Activated naive CD4-positive, alpha-beta T cell treated with anti-CD3 and anti-CD28 coated beads, Interleukin-2, amount 10 ng/mL, durations not matched to agents 7 days and 5 days (primary cell): ENCODE measurements around the gene ZHX3.

Experiments used
- CTCF ChIA-PET: fragments of 350-600 bp; sonication (Branson Sonifier 250); formaldehyde crosslinking; loops from one replicate; lab custom pipeline; 2021; ENCODE audit warnings: antibody characterized with exemption; lab: Charles Lee
- DNase-seq: peaks from one replicate; pipeline ENCODE4 v3.0.0-alpha.2; 2020
- H3K27ac Mint-ChIP-seq: one replicate; pipeline ENCODE4 v1.8.0; 2021; ENCODE audit warnings: mild to moderate bottlenecking, moderate library complexity, mixed read lengths
- H3K27me3 Mint-ChIP-seq: one replicate; pipeline ENCODE4 v1.8.0; 2021; ENCODE audit warnings: mild to moderate bottlenecking, mixed read lengths
- H3K36me3 Mint-ChIP-seq: one replicate; pipeline ENCODE4 v1.8.0; 2021; ENCODE audit warnings: mixed read lengths
- H3K4me1 Mint-ChIP-seq: one replicate; pipeline ENCODE4 v1.8.0; 2021; ENCODE audit warnings: mixed read lengths
- H3K4me3 Mint-ChIP-seq: one replicate; pipeline ENCODE4 v1.8.0; 2021; ENCODE audit warnings: mild to moderate bottlenecking, moderate library complexity, mixed read lengths
- H3K9me3 Mint-ChIP-seq: one replicate; pipeline ENCODE4 v1.8.0; 2021; ENCODE audit warnings: mixed read lengths

Gene ZHX3

DNA sequence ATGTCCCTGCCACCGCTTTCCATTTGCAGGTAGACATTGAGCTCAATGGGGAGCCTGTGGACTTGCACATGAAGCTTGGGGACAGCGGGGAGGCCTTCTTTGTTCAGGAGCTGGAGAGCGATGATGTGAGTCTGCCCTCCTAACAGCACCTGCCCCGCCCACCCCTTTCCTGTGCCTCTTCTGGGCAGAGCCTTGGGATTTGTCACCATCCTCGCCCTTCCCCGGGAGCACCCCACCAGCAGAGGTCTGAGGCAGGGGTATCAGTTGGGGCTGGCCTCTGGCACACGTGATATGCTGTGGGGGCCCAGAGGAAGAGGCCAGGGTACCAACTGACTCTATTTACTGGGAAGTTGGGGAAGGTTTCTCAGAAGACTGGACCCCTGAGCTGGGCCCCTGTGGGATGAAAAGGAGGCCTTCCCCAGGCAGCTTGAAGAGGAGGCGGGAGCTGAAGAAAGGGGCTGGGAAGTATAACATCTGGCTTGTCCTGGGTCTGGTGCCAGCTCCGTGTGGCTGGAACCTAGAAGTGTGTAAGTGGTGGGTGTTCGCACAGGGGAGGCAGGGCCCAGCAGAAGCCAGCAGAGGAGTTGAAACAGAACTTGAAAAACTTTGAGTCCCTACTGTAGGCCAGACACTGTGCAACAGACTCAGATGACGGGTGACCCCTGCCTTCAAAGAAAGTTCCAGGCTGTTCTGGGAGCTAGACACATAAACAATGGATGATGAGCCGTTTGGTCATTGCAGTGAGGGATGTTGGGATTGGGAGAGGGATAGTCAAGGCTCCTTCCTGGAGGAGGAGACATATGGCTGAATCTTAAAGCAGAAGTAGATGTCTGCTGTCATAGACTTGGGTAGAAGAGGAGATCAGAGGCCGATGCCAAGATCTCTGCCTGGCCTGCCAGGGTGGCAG is 30.2 kb upstream of the ZHX3 start:
- no peak for DNase-seq
- Mint-ChIP-seq H3K4me1 (no peaks in the 10 kb centered on the region), H3K9me3 (no peaks in the 10 kb centered on the region), H3K36me3 (no peaks in the 10 kb centered on the region), H3K27ac (no peak overlapping the region), H3K4me3 (no peak overlapping the region), H3K27me3 (peaks cover 8% of the 10 kb centered on the region)
- CTCF ChIA-PET: interaction anchor here (1.1 kb wide), 1 partner anchor 252 kb away, joined by 3 read pairs; no protein-coding TSS in a partner anchor

DNA sequence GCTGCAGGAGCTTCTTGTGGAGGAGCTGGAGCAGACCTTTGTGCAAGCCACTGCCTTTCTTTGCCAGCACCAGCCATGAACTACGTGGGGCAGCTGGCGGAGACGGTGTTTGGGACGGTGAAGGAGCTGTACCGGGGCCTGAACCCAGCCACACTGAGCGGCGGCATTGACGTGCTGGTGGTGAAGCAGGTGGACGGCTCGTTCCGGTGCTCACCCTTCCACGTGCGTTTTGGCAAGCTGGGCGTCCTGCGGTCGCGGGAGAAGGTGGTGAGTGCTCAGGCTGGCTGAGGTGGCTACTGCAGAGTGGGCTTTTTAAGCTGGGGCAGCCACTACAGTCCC is 28.2 kb upstream of the ZHX3 start:
- CTCF ChIA-PET: no interaction called here
- H3K36me3 Mint-ChIP-seq: no peaks in the 10 kb centered on the region
- H3K27ac Mint-ChIP-seq: no peak overlapping the region
- no peaks in the 10 kb centered on the region for H3K9me3 Mint-ChIP-seq
- no peak overlapping the region for H3K4me3 Mint-ChIP-seq
- H3K27me3 Mint-ChIP-seq: peaks cover 12% of the 10 kb centered on the region
- no peak for DNase-seq
- H3K4me1 Mint-ChIP-seq: no peaks in the 10 kb centered on the region

DNA sequence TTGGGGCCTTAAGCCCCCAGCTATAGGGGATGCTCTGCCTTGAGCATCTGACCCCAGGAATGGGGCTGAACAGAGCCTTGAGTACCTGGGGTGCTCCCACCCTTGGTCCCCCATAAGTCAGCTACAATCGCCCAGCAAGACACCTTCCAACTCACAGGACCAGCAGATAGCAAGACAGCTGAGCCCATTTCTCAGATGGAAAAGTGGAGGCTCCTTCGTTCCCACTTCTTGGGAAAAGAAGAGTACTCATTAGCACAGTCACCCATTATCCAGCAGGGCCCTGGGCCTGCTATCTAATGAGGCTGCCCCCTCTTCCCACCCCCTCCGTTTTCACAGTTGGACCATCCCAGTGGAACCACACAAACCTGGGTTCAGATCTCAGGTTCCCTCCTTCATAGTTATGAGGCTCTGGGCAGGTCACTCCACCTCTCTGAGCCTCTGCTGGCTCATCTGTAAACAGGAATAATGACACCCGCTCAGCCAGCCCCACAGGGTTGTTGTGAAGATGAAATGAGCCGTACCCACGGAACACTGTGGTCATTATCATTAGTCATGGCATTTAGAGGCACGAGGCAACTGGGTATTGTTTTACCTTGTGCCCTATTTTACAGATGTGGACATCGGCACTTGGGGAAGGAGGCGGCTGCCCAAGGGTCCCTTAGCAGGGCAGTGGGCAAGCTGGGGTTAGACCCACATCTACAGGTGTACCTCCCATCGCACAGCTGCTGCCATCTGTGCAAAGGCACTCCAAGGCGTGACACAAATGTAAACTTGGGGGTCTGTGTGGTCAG is 27.6 kb upstream of the ZHX3 start:
- Mint-ChIP-seq H3K36me3 (no peaks in the 10 kb centered on the region), H3K9me3 (no peaks in the 10 kb centered on the region)
- CTCF ChIA-PET: interaction anchor here (0.6 kb wide), 1 partner anchor 604 kb away, joined by 3 read pairs; no protein-coding TSS in a partner anchor

DNA sequence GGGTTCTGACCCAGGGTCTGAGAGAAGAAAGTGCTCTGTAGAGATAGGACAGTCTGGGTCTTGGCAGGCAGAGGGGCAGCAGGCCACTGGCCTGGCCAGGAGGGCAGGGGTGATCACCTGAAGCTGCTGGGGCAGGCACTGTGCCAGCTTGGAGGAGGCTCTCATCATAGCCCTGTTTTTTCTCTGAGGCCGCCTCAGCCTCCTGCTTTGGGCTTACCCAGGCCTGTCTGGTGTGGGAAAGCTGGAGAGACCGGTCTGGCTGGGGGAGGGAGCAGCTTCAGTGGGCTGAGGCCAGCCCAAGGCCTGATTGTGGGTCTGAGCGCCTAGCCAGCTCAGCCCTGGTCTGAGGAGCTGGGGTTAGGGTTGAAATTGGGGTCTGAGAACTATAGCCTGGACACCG is 26.9 kb upstream of the ZHX3 start:
- no peaks in the 10 kb centered on the region for H3K36me3 Mint-ChIP-seq
- peaks cover 12% of the 10 kb centered on the region for H3K4me1 Mint-ChIP-seq
- no peak overlapping the region for H3K4me3 Mint-ChIP-seq
- CTCF ChIA-PET: interaction anchor here (0.6 to 0.7 kb wide), 2 partner anchors 171 to 604 kb away, joined by 3 read pairs; no protein-coding TSS in a partner anchor
- no peaks in the 10 kb centered on the region for H3K9me3 Mint-ChIP-seq
- DNase-seq: no peak
- H3K27ac Mint-ChIP-seq: no peak overlapping the region
- H3K27me3 Mint-ChIP-seq: peaks cover 17% of the 10 kb centered on the region

More for the DNA sequence above, 27.6 kb upstream of the ZHX3 start:
- no peak overlapping the region for H3K4me3 Mint-ChIP-seq
- H3K27ac Mint-ChIP-seq: no peak overlapping the region
- peaks cover 11% of the 10 kb centered on the region for H3K27me3 Mint-ChIP-seq
- H3K4me1 Mint-ChIP-seq: peaks cover 6% of the 10 kb centered on the region
- no peak for DNase-seq

DNA sequence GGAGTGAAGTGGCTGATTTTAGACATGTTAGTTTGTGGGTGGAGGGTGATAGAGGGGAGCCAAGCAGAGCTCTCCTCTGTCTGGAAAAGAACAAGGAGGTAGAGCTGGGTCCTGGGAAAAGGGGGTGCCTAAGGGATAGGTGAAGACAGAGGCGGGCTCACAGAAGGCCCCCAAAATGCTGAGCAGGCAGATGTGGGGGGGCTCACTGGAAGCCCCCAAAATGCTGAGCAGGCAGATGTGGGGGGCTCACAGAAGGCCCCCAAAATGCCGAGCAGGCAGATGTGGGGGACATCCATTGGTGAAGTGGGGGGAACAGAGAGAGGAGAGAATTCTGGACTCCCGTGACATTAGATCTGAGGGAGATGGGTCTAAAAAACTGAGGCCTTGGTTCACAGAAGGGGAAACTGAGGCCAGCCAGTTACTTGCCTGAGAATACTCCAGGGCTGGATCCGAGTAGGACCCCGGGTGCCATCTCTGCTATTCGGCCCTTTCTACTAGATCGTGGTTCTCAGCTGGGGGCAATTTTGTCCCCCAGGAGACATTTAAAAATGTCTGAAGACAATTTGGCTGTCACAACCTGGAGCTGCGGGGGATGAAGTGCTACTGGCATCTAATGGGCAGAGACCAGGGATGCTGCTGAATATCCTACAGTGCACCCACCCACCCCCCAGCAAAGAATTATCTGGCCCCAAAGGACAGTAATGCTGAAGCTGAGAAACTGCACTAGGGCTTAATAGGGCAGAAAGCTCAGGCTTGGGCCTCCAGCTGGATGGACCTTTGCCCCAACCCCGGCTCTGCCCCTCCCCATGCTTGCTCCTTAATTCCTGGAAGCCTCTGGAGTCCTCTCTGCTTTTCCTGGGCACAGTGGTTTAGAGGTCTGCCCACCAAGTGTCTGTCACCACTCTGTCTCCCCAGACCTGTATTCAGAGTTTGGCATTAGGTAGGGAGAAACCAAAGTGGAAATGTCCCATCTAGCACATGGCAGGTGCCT is 25.2 kb upstream of the ZHX3 start:
- H3K27me3 Mint-ChIP-seq: peaks cover 23% of the 10 kb centered on the region
- H3K9me3 Mint-ChIP-seq: no peaks in the 10 kb centered on the region
- H3K27ac Mint-ChIP-seq: no peak overlapping the region
- CTCF ChIA-PET: interaction anchor here (2.6 to 2.7 kb wide), 2 partner anchors 68 to 208 kb away, joined by 7 to 17 read pairs; no protein-coding TSS in a partner anchor
- H3K36me3 Mint-ChIP-seq: no peaks in the 10 kb centered on the region
- H3K4me3 Mint-ChIP-seq: no peak overlapping the region
- peaks cover 13% of the 10 kb centered on the region for H3K4me1 Mint-ChIP-seq
- DNase-seq: no peak

DNA sequence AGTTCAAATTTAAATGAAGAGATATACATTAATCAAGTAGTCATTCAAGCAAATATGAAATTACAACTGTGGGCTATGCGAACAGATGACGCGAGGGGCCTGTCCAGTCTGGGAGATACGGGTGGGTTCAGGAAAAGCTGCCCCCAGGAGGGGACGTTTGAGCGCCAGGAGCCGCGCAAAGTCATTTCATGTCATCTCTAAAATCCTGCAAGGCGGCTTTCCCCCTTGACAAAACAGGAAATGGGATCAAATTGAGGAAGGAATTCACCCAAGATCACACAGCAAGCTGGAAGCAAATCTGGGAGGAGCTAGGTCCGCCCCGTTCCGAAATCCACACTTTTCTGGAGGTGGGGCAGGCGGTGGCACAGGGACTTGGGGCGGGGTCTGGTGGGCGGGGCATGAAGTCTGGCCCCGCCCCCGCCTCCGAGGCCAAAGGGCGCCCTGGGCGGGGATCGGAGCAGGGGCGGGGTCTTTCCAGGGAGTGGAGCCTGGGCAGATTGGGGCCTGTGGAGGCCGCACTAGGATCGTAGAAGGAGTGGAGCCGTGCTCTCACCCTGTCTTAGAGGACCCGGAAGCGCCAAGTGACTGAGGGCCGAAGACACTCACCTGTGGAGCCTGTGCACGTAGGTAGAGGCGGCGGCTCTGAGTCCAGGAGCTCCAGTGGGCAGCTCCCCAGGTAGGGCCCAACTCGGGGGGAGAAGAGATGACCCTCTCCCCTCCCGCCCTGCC is 23.0 kb upstream of the ZHX3 start, which contains the start of gene LPIN3:
Gene LPIN3 (plus strand): TSS at position 495 of the 729 bp plus-strand sequence. CDS start 4,983 bp downstream, outside the sequence.
- CTCF ChIA-PET: interaction anchor here (0.7 to 5.1 kb wide), 13 partner anchors 13 to 377 kb away, joined by 3 to 41 read pairs (median 6); no protein-coding TSS in a partner anchor
- peak; percentile 72 for DNase-seq
- Mint-ChIP-seq H3K27ac (no peak within 1 kb of the TSS), H3K4me1 (peaks cover 13% of the 10 kb centered on the region), H3K9me3 (no peaks in the 10 kb centered on the region), H3K36me3 (no peaks in the 10 kb centered on the region), H3K4me3 (peak within 1 kb of the TSS; percentile 58), H3K27me3 (peaks cover 28% of the 10 kb centered on the region)

DNA sequence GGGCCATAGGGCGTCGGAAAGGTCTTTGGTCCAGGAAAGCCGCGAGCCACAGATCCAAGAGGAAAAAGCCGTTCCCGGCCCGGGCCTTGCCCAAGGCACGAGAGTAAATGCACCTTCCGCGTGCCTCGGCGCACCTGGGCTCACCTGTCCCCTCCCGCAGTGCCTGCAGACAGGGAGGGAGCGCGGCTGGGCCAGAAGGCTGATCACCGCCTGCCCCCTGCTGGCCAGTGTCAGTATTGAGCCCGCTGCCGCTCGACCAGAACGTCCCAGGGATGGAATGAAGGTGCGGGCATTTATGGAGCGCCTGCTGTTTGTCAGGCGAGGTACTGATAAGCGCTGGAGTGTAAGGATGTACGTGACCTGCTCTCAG is 22.4 kb upstream of the ZHX3 start:
- H3K36me3 Mint-ChIP-seq: no peaks in the 10 kb centered on the region
- H3K27me3 Mint-ChIP-seq: peaks cover 34% of the 10 kb centered on the region
- H3K27ac Mint-ChIP-seq: no peak overlapping the region
- H3K9me3 Mint-ChIP-seq: no peaks in the 10 kb centered on the region
- peak; percentile 88 for DNase-seq
- peaks cover 13% of the 10 kb centered on the region for H3K4me1 Mint-ChIP-seq
- CTCF ChIA-PET: interaction anchor here (0.6 to 5.1 kb wide), 22 partner anchors 11 to 377 kb away, joined by 3 to 41 read pairs (median 4); no protein-coding TSS in a partner anchor
- H3K4me3 Mint-ChIP-seq: peak overlapping the region; percentile 58

DNA sequence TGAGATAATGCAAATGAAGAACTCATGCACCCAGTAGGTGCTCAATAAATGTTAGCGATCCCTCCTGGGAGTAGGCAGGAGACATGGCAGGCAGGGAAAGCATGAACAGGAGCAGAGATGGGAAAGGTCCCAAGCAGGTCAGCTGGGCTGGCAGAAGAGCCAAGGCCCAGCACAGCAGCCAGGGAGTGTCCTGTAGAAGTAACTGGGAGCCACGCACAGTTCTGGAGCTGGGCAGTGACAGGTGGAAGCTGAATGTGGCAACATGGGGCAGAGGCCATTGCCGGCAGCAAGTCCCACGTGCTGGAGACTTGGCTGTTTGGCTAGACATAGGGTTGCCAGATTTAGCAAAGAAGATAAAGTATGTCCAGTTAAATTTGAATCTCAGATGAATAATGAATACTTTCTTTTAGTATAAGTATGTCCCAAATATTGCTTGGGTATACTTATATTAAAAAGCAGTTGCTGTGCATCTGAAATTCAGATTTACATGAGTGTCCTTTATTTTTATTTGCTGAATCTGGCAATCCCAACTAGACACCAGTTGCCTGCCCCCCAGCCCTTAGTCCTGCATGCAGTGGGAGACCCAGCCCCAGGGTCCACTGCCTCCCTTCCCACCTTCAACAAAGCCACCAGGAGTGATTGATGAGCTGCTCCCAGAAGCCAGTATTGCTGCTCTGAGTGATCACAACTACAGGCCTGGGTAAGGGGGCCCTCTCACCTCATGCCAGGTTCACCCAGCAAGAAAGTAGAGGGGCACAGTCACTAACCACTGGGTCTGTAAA is 19.4 kb upstream of the ZHX3 start:
- H3K9me3 Mint-ChIP-seq: no peaks in the 10 kb centered on the region
- CTCF ChIA-PET: interaction anchor here (0.8 to 5.1 kb wide), 6 partner anchors 7 to 345 kb away, joined by 3 to 41 read pairs (median 5); no protein-coding TSS in a partner anchor
- H3K27ac Mint-ChIP-seq: no peak overlapping the region
- H3K36me3 Mint-ChIP-seq: no peaks in the 10 kb centered on the region
- H3K4me3 Mint-ChIP-seq: no peak overlapping the region
- peaks cover 13% of the 10 kb centered on the region for H3K4me1 Mint-ChIP-seq
- no peak for DNase-seq
- peaks cover 40% of the 10 kb centered on the region for H3K27me3 Mint-ChIP-seq

DNA sequence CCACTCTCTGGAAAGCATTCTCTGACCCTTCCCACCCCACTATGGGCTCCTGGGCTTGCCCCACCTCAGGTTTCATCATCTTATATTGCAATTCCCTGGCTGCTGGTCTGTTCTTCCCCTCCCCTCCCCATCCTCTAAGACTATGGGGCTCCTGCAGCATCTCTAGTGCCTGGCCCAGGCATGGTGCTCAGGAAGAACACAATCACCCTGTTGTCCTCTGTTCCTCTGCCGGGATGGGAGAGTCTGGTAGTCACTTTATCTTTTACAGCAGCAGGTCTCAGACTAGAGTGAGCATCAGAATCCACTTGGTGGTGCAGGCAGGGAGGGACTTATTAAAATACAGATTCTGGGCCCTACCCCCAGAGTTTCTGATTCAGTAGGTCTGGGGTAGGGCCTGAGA is 18.1 kb upstream of the ZHX3 start:
- CTCF ChIA-PET: no interaction called here

DNA sequence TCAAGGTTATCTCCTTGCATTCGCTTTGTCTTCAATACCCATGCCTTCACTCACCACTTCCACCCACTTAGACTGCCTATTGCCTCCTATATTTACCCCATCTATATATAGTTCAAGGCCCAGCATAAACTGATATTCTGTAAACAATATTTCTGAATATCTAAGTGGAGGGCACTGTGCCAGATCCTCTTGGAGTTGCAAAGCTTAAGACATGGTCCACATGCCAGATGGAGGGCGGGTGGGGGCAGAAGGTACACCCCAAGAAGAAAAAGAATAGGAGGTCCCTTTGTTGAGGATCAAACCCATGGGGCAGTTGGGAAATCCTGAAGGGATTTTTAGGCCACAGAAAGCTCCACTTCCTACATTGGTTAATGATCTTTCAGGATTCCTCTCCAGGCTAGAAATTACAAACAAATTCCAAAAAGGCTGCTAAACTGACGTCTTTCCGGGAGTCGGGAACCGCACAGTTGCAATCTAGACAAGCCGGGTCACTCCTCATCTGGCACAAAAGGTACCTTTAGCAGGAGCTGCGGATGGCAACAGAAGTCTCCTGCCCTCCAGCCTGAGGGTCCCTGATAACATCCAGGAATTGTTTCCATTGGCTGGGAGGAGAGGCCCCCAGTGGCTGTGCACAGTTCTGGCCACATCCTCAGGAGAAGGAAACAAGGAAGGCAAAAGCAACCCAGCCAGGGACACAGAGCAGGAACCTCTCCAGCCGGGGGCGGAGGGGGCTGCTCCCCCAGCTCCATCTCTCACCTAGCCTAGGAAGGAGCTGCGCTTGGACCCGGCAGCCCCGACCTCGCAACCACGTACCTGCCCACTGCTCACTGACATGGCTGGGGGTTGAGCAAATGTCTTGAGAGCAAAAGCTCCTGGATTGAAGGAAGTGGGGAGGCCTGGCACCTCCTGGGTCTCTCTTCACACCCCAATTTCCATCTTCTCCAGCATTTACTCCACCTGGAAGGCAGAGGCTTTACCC is 17.2 kb upstream of the ZHX3 start:
- Mint-ChIP-seq H3K36me3 (no peaks in the 10 kb centered on the region), H3K27me3 (peaks cover 37% of the 10 kb centered on the region), H3K9me3 (no peaks in the 10 kb centered on the region), H3K4me1 (peaks cover 6% of the 10 kb centered on the region), H3K4me3 (no peak overlapping the region), H3K27ac (no peak overlapping the region)
- CTCF ChIA-PET: interaction anchor here (1.2 kb wide), 1 partner anchor 76 kb away, joined by 3 read pairs; no protein-coding TSS in a partner anchor
- no peak for DNase-seq

More for the DNA sequence above, 18.1 kb upstream of the ZHX3 start:
- H3K4me1 Mint-ChIP-seq: peaks cover 12% of the 10 kb centered on the region
- no peak for DNase-seq
- H3K4me3 Mint-ChIP-seq: no peak overlapping the region
- H3K27me3 Mint-ChIP-seq: peaks cover 41% of the 10 kb centered on the region
- no peaks in the 10 kb centered on the region for H3K9me3 Mint-ChIP-seq
- H3K27ac Mint-ChIP-seq: no peak overlapping the region
- no peaks in the 10 kb centered on the region for H3K36me3 Mint-ChIP-seq

DNA sequence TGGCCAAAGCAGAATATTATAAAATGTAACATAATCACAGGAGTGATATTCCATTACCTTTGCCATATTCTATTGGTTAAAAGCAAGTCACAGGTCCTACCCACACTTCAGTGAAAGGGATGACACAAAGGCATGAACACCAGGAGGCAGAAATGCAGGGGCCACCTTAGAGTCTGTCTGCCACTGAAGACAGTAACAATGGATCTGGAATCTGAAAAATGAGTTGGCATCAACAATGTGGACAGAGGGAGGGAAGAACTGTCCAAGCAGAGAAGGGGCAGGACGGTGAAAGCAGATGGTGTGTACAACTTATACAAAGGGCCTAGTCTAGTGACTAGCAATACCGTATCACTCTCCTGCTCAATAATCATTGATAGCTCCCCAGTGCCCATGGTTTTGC is 16.5 kb upstream of the ZHX3 start:
- H3K36me3 Mint-ChIP-seq: no peaks in the 10 kb centered on the region
- H3K4me3 Mint-ChIP-seq: no peak overlapping the region
- H3K27ac Mint-ChIP-seq: no peak overlapping the region
- H3K9me3 Mint-ChIP-seq: no peaks in the 10 kb centered on the region
- H3K27me3 Mint-ChIP-seq: peaks cover 34% of the 10 kb centered on the region
- CTCF ChIA-PET: interaction anchor here (1.0 to 1.2 kb wide), 2 partner anchors 77 to 101 kb away, joined by 3 read pairs; no protein-coding TSS in a partner anchor
- DNase-seq: no peak
- peaks cover 10% of the 10 kb centered on the region for H3K4me1 Mint-ChIP-seq
